ENCODE data around the gene HDGFL2.
"Not testable (repeated sequence)": the region's sequence is repeated elsewhere in the genome, so short reads cannot be mapped to it uniquely, and the experiment has no call there.

Gene HDGFL2

GRCh38 chr19:4529924-4530522 is 57.9 kb downstream of the HDGFL2 start:
- no peak overlapping the region for H3K4me3 Mint-ChIP-seq
- H3K9me3 Mint-ChIP-seq: no peaks in the 10 kb centered on the region
- peaks cover 2% of the 10 kb centered on the region for H3K4me1 Mint-ChIP-seq
- H3K27ac Mint-ChIP-seq: no peak overlapping the region
- DNase-seq (ENCODE audit: low spot score in 2 of 2) (no peak), ATAC-seq (ENCODE audit: low read depth) (no peak)
- peaks cover 12% of the 10 kb centered on the region for H3K27me3 Mint-ChIP-seq
- H3K36me3 Mint-ChIP-seq: no peaks in the 10 kb centered on the region

- Mint-ChIP-seq H3K4me1 (peaks cover 2% of the 10 kb centered on the region), H3K27me3 (peaks cover 14% of the 10 kb centered on the region), H3K4me3 (no peak overlapping the region), H3K36me3 (no peaks in the 10 kb centered on the region), H3K9me3 (no peaks in the 10 kb centered on the region), H3K27ac (no peak overlapping the region)
- ATAC-seq (ENCODE audit: low read depth): no peak
- DNase-seq (ENCODE audit: low spot score in 2 of 2): no peak
These were observed 59.6 kb downstream of the HDGFL2 start for GRCh38 chr19:4531562-4532165.

- Mint-ChIP-seq H3K27ac (no peak overlapping the region), H3K9me3 (no peaks in the 10 kb centered on the region), H3K36me3 (no peaks in the 10 kb centered on the region), H3K27me3 (peaks cover 16% of the 10 kb centered on the region), H3K4me3 (no peak overlapping the region), H3K4me1 (peaks cover 2% of the 10 kb centered on the region)
- ATAC-seq (ENCODE audit: low read depth) (no peak), DNase-seq (ENCODE audit: low spot score in 2 of 2) (no peak)
These were observed 61.2 kb downstream of the HDGFL2 start for GRCh38 chr19:4533334-4533733.

GRCh38 chr19:4533835-4534424 is 61.8 kb downstream of the HDGFL2 start:
- peaks cover 2% of the 10 kb centered on the region for H3K4me1 Mint-ChIP-seq
- ATAC-seq (ENCODE audit: low read depth): no peak
- no peak overlapping the region for H3K4me3 Mint-ChIP-seq
- H3K36me3 Mint-ChIP-seq: no peaks in the 10 kb centered on the region
- H3K27me3 Mint-ChIP-seq: peaks cover 17% of the 10 kb centered on the region
- no peak overlapping the region for H3K27ac Mint-ChIP-seq
- no peaks in the 10 kb centered on the region for H3K9me3 Mint-ChIP-seq
- no peak for DNase-seq (ENCODE audit: low spot score in 2 of 2)

GRCh38 chr19:4534836-4535658 is 63.0 kb downstream of the HDGFL2 start, which contains the start of gene PLIN5:
Gene PLIN5 (minus strand): TSS chr19:4535224. CDS start chr19:4534074, 1,150 bp downstream.
- peak in 1 of 2 donors; percentile 47 for DNase-seq (ENCODE audit: low spot score in 2 of 2)
- Mint-ChIP-seq H3K27me3 (peaks cover 22% of the 10 kb centered on the region), H3K4me3 (peak within 1 kb of the TSS; percentile 37), H3K4me1 (peaks cover 5% of the 10 kb centered on the region), H3K9me3 (no peaks in the 10 kb centered on the region), H3K36me3 (no peaks in the 10 kb centered on the region), H3K27ac (no peak within 1 kb of the TSS)
- ATAC-seq (ENCODE audit: low read depth): peak; percentile 73

GRCh38 chr19:4536798-4537197 is 64.7 kb downstream of the HDGFL2 start:
- Mint-ChIP-seq H3K27ac (no peak overlapping the region), H3K4me1 (peaks cover 4% of the 10 kb centered on the region), H3K27me3 (peaks cover 18% of the 10 kb centered on the region), H3K4me3 (no peak overlapping the region), H3K36me3 (no peaks in the 10 kb centered on the region), H3K9me3 (no peaks in the 10 kb centered on the region)
- DNase-seq (ENCODE audit: low spot score in 2 of 2) (no peak), ATAC-seq (ENCODE audit: low read depth) (no peak)

- H3K4me1 Mint-ChIP-seq: peaks cover 4% of the 10 kb centered on the region
- no peak overlapping the region for H3K27ac Mint-ChIP-seq
- H3K4me3 Mint-ChIP-seq: no peak overlapping the region
- no peaks in the 10 kb centered on the region for H3K36me3 Mint-ChIP-seq
- no peaks in the 10 kb centered on the region for H3K9me3 Mint-ChIP-seq
- ATAC-seq (ENCODE audit: low read depth): no peak
- H3K27me3 Mint-ChIP-seq: peaks cover 18% of the 10 kb centered on the region
- DNase-seq (ENCODE audit: low spot score in 2 of 2): no peak
These were observed 66.0 kb downstream of the HDGFL2 start for GRCh38 chr19:4537953-4538600.

GRCh38 chr19:4538601-4538954 is 66.5 kb downstream of the HDGFL2 start:
- peaks cover 4% of the 10 kb centered on the region for H3K4me1 Mint-ChIP-seq
- H3K27me3 Mint-ChIP-seq: peaks cover 13% of the 10 kb centered on the region
- H3K36me3 Mint-ChIP-seq: no peaks in the 10 kb centered on the region
- H3K27ac Mint-ChIP-seq: no peak overlapping the region
- ATAC-seq (ENCODE audit: low read depth) (no peak), DNase-seq (ENCODE audit: low spot score in 2 of 2) (no peak)
- H3K9me3 Mint-ChIP-seq: no peaks in the 10 kb centered on the region
- H3K4me3 Mint-ChIP-seq: no peak overlapping the region

- no peaks in the 10 kb centered on the region for H3K9me3 Mint-ChIP-seq
- no peak overlapping the region for H3K4me3 Mint-ChIP-seq
- peaks cover 4% of the 10 kb centered on the region for H3K4me1 Mint-ChIP-seq
- H3K27me3 Mint-ChIP-seq: peaks cover 13% of the 10 kb centered on the region
- DNase-seq (ENCODE audit: low spot score in 2 of 2) (no peak), ATAC-seq (ENCODE audit: low read depth) (no peak)
- H3K27ac Mint-ChIP-seq: no peak overlapping the region
- H3K36me3 Mint-ChIP-seq: no peaks in the 10 kb centered on the region
These were observed 67.1 kb downstream of the HDGFL2 start for GRCh38 chr19:4539169-4539692.

GRCh38 chr19:4539693-4540581 is 67.8 kb downstream of the HDGFL2 start, which contains the start of gene LRG1:
Gene LRG1 (minus strand): TSS chr19:4540036. CDS start chr19:4540013, 23 bp downstream.
- Mint-ChIP-seq H3K4me1 (peaks cover 4% of the 10 kb centered on the region), H3K27ac (no peak within 1 kb of the TSS), H3K36me3 (no peaks in the 10 kb centered on the region), H3K4me3 (peak within 1 kb of the TSS; percentile 25), H3K27me3 (peaks cover 13% of the 10 kb centered on the region), H3K9me3 (no peaks in the 10 kb centered on the region)
- peak; percentile 62 for ATAC-seq (ENCODE audit: low read depth)
- no peak for DNase-seq (ENCODE audit: low spot score in 2 of 2)

GRCh38 chr19:4541114-4541805 is 69.2 kb downstream of the HDGFL2 start:
- Mint-ChIP-seq H3K36me3 (no peaks in the 10 kb centered on the region), H3K27me3 (peaks cover 14% of the 10 kb centered on the region), H3K4me1 (peaks cover 4% of the 10 kb centered on the region), H3K9me3 (no peaks in the 10 kb centered on the region), H3K27ac (no peak overlapping the region), H3K4me3 (no peak overlapping the region)
- ATAC-seq (ENCODE audit: low read depth): no peak
- no peak for DNase-seq (ENCODE audit: low spot score in 2 of 2)

GRCh38 chr19:4541806-4542145 is 69.7 kb downstream of the HDGFL2 start:
- not testable (repeated sequence) for H3K9me3 Mint-ChIP-seq; DNase-seq (ENCODE audit: low spot score in 2 of 2); ATAC-seq (ENCODE audit: low read depth); H3K4me3 Mint-ChIP-seq; H3K36me3 Mint-ChIP-seq; H3K4me1 Mint-ChIP-seq; H3K27ac Mint-ChIP-seq
- peaks cover 14% of the 10 kb centered on the region for H3K27me3 Mint-ChIP-seq
